ENCODE data around the gene MYL11.

MYL11 gene

DNA sequence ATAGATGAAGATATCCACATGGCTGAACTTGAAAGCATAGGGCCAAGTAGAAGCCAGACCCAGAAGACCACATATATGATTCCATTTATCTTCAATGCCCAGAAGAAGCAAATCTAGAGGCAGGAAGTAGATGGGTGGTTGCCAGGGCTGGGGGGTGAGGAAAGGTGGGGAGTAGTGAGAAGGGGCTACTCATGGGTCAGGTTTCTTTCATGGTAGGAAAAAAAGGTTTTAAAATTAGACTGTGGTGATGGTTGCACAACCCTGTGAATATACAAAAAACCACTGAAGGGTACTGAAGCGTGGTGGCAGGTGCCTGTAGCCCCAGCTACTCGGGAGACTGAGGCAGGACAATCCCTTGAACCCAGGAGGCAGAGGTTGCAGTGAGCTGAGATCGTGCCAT, 24.9 kb upstream of the MYL11 start:
- Histone ChIP-seq H3K4me3 (ENCODE audit: insufficient read depth, low read length, poor library complexity, severe bottlenecking) (peak overlapping the region; percentile 12), H3K27ac (ENCODE audit: low read depth, low read length) (peak overlapping the region; percentile 95), H3K9me2 (replicated peaks; ENCODE audit: insufficient read depth, low read length) (no peaks in the 10 kb centered on the region), H3K9ac (ENCODE audit: low read length) (peak overlapping the region; percentile 46), H3K36me3 (ENCODE audit: low read length) (no peaks in the 10 kb centered on the region), H3F3A (ENCODE audit: insufficient read depth) (peaks cover 53% of the 10 kb centered on the region), H2AFZ (ENCODE audit: low read depth, low read length, severe bottlenecking) (no peak overlapping the region), H3K79me2 (ENCODE audit: insufficient read depth, low read length) (peaks cover 17% of the 10 kb centered on the region), H3K9me3 (ENCODE audit: insufficient read depth, low read length) (no peaks in the 10 kb centered on the region), H3K27me3 (ENCODE audit: low read length) (no peaks in the 10 kb centered on the region), H3K4me2 (ENCODE audit: low read depth, low read length, poor library complexity, severe bottlenecking) (peak overlapping the region; percentile 62), H4K20me1 (ENCODE audit: low read depth, low read length) (no peaks in the 10 kb centered on the region)
- no peak for TF ChIP-seq EZH2phosphoT487 (conservative IDR thresholded peaks at IDR 0.05; ENCODE audit: low read length)
- TF ChIP-seq, protein P1, sequence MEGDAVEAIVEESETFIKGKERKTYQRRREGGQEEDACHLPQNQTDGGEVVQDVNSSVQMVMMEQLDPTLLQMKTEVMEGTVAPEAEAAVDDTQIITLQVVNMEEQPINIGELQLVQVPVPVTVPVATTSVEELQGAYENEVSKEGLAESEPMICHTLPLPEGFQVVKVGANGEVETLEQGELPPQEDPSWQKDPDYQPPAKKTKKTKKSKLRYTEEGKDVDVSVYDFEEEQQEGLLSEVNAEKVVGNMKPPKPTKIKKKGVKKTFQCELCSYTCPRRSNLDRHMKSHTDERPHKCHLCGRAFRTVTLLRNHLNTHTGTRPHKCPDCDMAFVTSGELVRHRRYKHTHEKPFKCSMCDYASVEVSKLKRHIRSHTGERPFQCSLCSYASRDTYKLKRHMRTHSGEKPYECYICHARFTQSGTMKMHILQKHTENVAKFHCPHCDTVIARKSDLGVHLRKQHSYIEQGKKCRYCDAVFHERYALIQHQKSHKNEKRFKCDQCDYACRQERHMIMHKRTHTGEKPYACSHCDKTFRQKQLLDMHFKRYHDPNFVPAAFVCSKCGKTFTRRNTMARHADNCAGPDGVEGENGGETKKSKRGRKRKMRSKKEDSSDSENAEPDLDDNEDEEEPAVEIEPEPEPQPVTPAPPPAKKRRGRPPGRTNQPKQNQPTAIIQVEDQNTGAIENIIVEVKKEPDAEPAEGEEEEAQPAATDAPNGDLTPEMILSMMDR (IDR thresholded peaks at IDR 0.05; ENCODE audit: insufficient read depth, low read length, poor library complexity, severe bottlenecking): no peak

DNA sequence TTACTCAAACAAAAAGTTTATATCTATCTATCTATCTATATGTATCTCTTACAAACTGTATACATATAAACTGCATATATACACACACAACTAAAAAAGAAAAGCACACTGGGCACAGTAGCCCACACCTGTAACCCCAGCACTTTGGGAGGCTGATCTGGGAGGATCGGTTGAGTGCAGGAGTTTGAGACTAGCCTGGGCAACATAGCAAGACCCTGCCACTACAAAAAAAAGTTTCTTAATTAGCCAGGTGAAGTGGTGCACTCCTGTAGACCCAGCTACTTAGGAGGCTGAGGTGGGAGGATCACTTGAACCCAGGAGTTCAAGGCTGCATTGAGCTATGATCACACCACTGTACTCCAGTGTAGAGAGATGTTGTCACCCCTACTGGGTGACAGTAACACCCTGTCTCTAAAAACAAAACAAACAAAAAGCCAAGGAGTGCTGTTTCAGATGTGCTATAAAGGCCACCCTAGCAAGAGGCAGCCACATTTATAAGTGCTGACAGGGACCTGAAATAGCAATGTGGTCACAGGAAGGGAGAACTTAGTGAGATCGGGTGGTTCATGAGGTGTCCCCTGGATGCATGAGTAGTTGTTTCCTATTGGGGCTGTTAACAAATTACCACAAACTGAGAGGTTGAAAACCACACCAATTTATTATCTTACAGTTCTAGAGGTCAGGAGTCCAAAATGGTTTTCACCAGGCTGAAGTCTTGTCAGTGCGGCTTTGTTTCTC, 24.3 kb upstream of the MYL11 start:
- no peak for TF ChIP-seq EZH2phosphoT487 (conservative IDR thresholded peaks at IDR 0.05; ENCODE audit: low read length)
- TF ChIP-seq, protein P1 (IDR thresholded peaks at IDR 0.05; ENCODE audit: insufficient read depth, low read length, poor library complexity, severe bottlenecking): no peak
- peaks cover 49% of the 10 kb centered on the region for H3F3A ChIP-seq (ENCODE audit: insufficient read depth)
- H3K79me2 ChIP-seq (ENCODE audit: insufficient read depth, low read length): peaks cover 21% of the 10 kb centered on the region
- no peak overlapping the region for H3K4me3 ChIP-seq (ENCODE audit: insufficient read depth, low read length, poor library complexity, severe bottlenecking)
- peak overlapping the region; percentile 39 for H3K9ac ChIP-seq (ENCODE audit: low read length)
- peak overlapping the region; percentile 62 for H3K4me2 ChIP-seq (ENCODE audit: low read depth, low read length, poor library complexity, severe bottlenecking)
- peak overlapping the region; percentile 95 for H3K27ac ChIP-seq (ENCODE audit: low read depth, low read length)
- H3K36me3 ChIP-seq (ENCODE audit: low read length): no peaks in the 10 kb centered on the region
- H3K9me3 ChIP-seq (ENCODE audit: insufficient read depth, low read length): no peaks in the 10 kb centered on the region
- no peaks in the 10 kb centered on the region for H3K9me2 ChIP-seq (replicated peaks; ENCODE audit: insufficient read depth, low read length)
- no peaks in the 10 kb centered on the region for H3K27me3 ChIP-seq (ENCODE audit: low read length)
- H4K20me1 ChIP-seq (ENCODE audit: low read depth, low read length): no peaks in the 10 kb centered on the region
- no peak overlapping the region for H2AFZ ChIP-seq (ENCODE audit: low read depth, low read length, severe bottlenecking)

DNA sequence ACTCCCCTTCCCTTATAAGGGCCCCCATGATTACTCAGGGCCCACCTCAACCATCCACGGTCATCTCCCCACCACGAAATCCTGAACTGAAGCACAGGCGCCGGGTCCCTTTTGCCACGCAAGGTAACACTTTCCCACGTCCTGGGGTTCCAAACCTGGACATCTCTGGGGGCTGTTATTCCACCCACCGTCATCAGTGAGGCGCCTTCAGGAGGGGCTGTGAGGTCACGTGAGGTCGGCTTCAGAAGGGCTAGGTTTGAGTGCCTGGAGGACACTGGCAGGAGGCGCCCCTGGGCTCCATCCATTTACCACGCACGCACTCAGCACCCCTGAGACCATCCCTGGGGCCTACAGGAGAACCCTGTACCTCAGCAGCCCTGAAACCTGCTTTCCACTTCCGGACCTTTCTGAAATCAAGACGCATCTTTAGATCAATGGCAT, 23.6 kb upstream of the MYL11 start:
- peak overlapping the region; percentile 95 for H3K27ac ChIP-seq (ENCODE audit: low read depth, low read length)
- H4K20me1 ChIP-seq (ENCODE audit: low read depth, low read length): no peaks in the 10 kb centered on the region
- H3K9me2 ChIP-seq (replicated peaks; ENCODE audit: insufficient read depth, low read length): no peaks in the 10 kb centered on the region
- peaks cover 21% of the 10 kb centered on the region for H3K79me2 ChIP-seq (ENCODE audit: insufficient read depth, low read length)
- peak overlapping the region; percentile 62 for H3K4me2 ChIP-seq (ENCODE audit: low read depth, low read length, poor library complexity, severe bottlenecking)
- no peaks in the 10 kb centered on the region for H3K27me3 ChIP-seq (ENCODE audit: low read length)
- H2AFZ ChIP-seq (ENCODE audit: low read depth, low read length, severe bottlenecking): no peak overlapping the region
- H3K36me3 ChIP-seq (ENCODE audit: low read length): no peaks in the 10 kb centered on the region
- H3K9me3 ChIP-seq (ENCODE audit: insufficient read depth, low read length): no peaks in the 10 kb centered on the region
- peak overlapping the region; percentile 39 for H3K9ac ChIP-seq (ENCODE audit: low read length)
- H3K4me3 ChIP-seq (ENCODE audit: insufficient read depth, low read length, poor library complexity, severe bottlenecking): no peak overlapping the region
- H3F3A ChIP-seq (ENCODE audit: insufficient read depth): peaks cover 44% of the 10 kb centered on the region
- TF ChIP-seq, protein P1 (IDR thresholded peaks at IDR 0.05; ENCODE audit: insufficient read depth, low read length, poor library complexity, severe bottlenecking): no peak
- TF ChIP-seq EZH2phosphoT487 (conservative IDR thresholded peaks at IDR 0.05; ENCODE audit: low read length): no peak
